Chondrocyte (in vitro differentiated cells): ENCODE measurements around the gene ING3. TPM values are rescaled to one million over a fixed set of nuclear protein-coding genes. Genes with fewer than 3 reads are reported as not detected.

ENCODE experiments used
- DNase-seq: peaks from one replicate; pipeline ENCODE4 v3.0.0; 2021; ENCODE audit warnings: mixed read lengths, low spot score
- H3K27ac Mint-ChIP-seq: one replicate; pipeline ENCODE4 v1.8.0; 2021; ENCODE audit warnings: mild to moderate bottlenecking, moderate library complexity, mixed read lengths; ENCODE audit not compliant: unreplicated experiment
- H3K27me3 Mint-ChIP-seq: 2 replicates; pipeline ENCODE4 v1.8.0; 2021; ENCODE audit warnings: low read depth, mixed read lengths
- H3K36me3 Mint-ChIP-seq: 2 replicates; pipeline ENCODE4 v1.8.0; 2021; ENCODE audit warnings: low read depth, mixed read lengths
- H3K4me1 Mint-ChIP-seq: 2 replicates; pipeline ENCODE4 v1.8.0; 2021; ENCODE audit warnings: low read depth, mild to moderate bottlenecking, mixed read lengths
- H3K4me3 Mint-ChIP-seq: one replicate; pipeline ENCODE4 v1.8.0; 2021; ENCODE audit warnings: mild to moderate bottlenecking, moderate library complexity, mixed read lengths; ENCODE audit not compliant: unreplicated experiment
- H3K9me3 Mint-ChIP-seq: 2 replicates; pipeline ENCODE4 v1.8.0; 2021; ENCODE audit warnings: low read depth, mixed read lengths
- CTCF ChIP-seq: fragments of 200-600 bp; sonication (generic); IDR thresholded peaks from 2 replicates; pipeline ENCODE4 v1.5.0; 2021; ENCODE audit warnings: antibody characterized with exemption, mild to moderate bottlenecking, moderate library complexity
- total RNA-seq: library from RNA; stranded (reverse); gene quantifications from 3 replicates; pipeline ENCODE4 v1.2.1, GENCODE V29; 2021

ING3 gene
- total RNA-seq, 1 donor from 2014 or later, result 14.2 TPM

DNA sequence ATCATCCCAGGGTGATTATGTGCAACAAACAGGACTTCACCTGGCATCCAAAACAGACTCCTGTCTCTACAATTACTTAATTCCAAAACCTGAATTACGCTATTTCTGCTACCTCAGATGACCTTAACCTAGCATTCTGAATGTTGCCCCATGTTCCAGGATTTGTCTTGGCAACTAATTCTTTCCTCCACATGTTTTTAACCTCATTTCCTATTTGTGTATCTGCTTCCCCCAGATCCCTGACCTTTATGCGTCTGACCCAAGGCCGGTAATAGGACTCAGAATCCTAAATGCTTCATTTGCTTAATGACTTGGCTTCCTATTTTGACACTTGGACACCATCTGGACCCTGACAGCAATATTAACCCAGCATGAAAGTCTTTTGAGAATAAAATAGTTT lies 8.7 kb upstream of the ING3 start:
- H3K36me3 Mint-ChIP-seq, result no peaks in the 10 kb centered on the region

GRCh38 chr7:120942861-120943260 lies 7.7 kb upstream of the ING3 start:
- Mint-ChIP-seq H3K4me1 (no peaks in the 10 kb centered on the region), H3K4me3 (no peak overlapping the region), H3K36me3 (no peaks in the 10 kb centered on the region), H3K27me3 (peaks cover 8% of the 10 kb centered on the region), H3K27ac (no peak overlapping the region), H3K9me3 (no peaks in the 10 kb centered on the region)
- TF ChIP-seq CTCF, result no peak
- no peak for DNase-seq

More for the DNA sequence above, 8.7 kb upstream of the ING3 start:
- DNase-seq, result no peak
- Mint-ChIP-seq H3K4me3 (no peak overlapping the region), H3K9me3 (no peaks in the 10 kb centered on the region), H3K27me3 (peaks cover 8% of the 10 kb centered on the region), H3K4me1 (no peaks in the 10 kb centered on the region), H3K27ac (no peak overlapping the region)
- TF ChIP-seq CTCF, result no peak

DNA sequence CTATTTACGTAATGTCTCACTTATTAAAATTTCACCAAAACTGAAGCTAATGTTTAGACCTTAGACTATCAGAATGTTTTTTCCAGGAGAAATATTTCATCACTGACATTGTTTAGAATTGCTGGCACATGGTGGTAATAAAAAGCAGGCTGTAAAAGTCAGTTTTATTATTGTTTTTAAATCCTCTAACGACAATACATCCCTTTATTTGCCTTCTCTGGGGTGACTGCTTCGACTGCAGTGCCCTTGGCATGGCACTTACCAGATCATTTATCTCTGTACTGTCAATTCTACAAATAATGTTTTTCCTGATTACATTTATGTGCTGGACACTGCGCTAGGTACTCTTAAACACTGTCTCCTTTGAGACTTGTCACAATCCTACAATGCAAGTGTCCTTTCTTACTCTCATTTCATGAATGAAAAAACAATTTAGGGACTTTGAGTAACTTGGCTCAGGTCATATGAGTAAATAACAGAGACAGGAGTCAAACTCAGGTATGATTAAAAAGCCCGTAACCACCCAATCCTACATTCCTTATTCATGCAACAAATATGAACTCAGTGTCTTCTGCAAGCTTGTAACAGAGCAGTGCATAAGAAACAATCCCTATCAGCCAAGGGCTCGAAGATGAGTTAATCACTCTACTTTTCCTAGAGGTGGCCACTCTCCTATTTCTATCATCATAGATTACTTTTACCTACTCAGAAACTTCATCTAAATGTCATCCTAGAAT lies 5.6 kb upstream of the ING3 start:
- Mint-ChIP-seq H3K4me1 (peaks cover 5% of the 10 kb centered on the region), H3K9me3 (no peaks in the 10 kb centered on the region), H3K27me3 (peaks cover 8% of the 10 kb centered on the region), H3K27ac (no peak overlapping the region), H3K36me3 (no peaks in the 10 kb centered on the region), H3K4me3 (no peak overlapping the region)
- no peak for DNase-seq
- no peak for TF ChIP-seq CTCF

DNA sequence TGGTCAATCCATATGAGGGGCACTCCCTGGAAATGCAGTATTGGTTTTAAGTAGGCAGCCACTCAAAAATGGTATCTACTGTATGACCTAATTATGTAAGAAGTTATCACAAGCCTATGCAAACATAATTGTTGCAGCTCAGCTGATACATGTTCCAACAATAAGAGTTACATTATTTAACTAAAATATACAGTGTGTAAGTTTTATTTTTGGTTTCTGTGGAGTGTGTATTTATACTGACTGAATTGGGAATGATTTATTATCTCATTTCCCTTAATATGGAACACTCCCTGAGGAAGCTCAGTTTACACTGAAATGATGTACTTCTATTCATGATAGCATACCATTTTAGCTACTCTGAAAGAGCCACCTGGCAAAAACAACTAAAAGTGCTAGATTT lies 2.6 kb upstream of the ING3 start:
- Mint-ChIP-seq H3K4me3 (no peak overlapping the region), H3K36me3 (no peaks in the 10 kb centered on the region), H3K9me3 (no peaks in the 10 kb centered on the region), H3K27me3 (peaks cover 8% of the 10 kb centered on the region), H3K27ac (no peak overlapping the region), H3K4me1 (peaks cover 16% of the 10 kb centered on the region)
- no peak for DNase-seq
- no peak for TF ChIP-seq CTCF

DNA sequence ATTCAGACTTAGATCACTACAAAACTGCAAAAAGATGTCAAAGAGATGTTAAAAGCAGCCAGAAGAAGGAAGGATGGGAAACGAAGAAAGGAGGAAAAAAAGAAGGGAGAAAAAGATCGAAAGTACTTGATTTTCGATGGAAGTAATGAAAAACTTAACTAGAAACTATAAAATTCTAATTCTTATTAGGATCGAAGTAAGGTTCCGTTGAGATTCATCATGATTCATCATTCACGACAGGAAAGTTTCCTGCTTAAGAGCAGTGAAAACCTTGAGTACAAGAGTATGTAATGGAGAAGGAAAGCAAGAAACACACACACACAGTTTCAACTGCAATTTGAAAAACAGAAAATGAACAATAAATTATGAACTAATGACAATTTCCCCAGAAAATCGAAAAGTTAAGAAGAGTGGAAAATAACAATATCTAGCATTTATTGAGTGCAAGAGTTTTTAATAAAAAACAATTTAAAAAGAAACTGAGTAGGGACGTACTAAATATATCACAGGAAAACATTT lies 1.1 kb upstream of the ING3 start:
- Mint-ChIP-seq H3K4me3 (peak overlapping the region; percentile 92), H3K27me3 (peaks cover 8% of the 10 kb centered on the region), H3K36me3 (no peaks in the 10 kb centered on the region), H3K9me3 (no peaks in the 10 kb centered on the region), H3K4me1 (peaks cover 16% of the 10 kb centered on the region), H3K27ac (no peak overlapping the region)
- TF ChIP-seq CTCF, result no peak
- DNase-seq, result no peak
